NCI-H510A treated with DMSO at 0.1 percent for 48 hours (cell line): ENCODE measurements around the gene GCLM.
"Not testable (repeated sequence)": the region's sequence is repeated elsewhere in the genome, so short reads cannot be mapped to it uniquely, and the experiment has no call there.

Experiments
- DNase-seq: peaks from one replicate; lab custom pipeline; 2025; lab: John Stamatoyannopoulos, UW

Gene GCLM

DNA sequence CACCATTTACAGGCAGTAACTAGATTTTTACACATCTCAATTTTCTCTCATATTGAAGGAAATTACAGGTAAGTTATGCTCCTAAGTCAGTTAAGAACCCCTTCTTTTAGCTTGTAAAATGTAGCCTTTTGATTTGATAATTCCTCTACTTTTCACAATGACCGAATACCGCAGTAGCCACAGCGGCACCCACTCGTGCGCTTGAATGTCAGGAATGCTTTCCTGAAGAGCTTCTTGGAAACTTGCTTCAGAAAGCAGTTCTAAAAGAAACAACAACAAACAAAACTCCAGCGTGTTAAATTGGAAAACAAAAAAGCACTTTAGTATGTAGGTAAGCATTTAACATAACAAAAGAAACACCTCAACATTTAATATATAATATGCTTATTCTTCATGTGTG lies 20.3 kb downstream of the GCLM start:
- DNase-seq, result no peak

DNA sequence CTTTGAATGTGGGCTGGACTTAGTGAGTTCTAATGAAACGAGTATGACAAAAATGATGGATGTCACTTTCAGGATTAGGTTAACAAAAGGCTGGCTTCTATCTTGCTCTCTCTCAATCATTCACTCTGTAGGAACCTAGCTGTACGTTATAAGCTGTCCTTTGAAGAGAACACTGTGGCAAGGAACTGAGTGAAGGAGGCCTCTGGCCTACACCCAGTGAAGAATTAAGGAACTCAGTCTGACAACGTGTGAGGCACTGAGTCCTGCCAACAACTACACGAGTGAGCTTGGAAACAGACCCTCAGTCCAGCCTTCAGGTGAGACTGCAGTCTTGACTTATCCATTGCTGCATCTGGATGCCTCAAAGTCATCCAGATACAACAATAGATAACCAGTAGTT lies 27.0 kb downstream of the GCLM start:
- DNase-seq, result no peak

DNA sequence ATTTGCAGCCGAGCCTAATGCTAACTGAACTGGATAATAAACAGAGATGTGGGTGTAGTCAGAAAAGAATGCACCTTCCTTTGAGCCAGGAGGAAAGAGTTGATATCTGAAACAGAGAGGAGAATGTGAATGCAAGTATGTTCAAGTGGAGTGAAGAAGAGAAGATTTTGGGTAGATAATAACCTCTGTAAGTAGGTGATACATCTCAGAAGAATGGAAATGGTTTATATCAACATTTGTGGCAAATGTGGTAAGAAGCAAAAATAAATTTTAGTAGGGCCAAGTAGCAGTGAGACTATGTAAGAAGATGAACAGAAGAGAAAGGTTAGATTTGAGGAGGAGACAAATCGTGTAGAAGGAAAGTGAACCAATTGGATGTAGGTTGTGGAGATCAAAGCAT lies 28.5 kb downstream of the GCLM start:
- no peak for DNase-seq

DNA sequence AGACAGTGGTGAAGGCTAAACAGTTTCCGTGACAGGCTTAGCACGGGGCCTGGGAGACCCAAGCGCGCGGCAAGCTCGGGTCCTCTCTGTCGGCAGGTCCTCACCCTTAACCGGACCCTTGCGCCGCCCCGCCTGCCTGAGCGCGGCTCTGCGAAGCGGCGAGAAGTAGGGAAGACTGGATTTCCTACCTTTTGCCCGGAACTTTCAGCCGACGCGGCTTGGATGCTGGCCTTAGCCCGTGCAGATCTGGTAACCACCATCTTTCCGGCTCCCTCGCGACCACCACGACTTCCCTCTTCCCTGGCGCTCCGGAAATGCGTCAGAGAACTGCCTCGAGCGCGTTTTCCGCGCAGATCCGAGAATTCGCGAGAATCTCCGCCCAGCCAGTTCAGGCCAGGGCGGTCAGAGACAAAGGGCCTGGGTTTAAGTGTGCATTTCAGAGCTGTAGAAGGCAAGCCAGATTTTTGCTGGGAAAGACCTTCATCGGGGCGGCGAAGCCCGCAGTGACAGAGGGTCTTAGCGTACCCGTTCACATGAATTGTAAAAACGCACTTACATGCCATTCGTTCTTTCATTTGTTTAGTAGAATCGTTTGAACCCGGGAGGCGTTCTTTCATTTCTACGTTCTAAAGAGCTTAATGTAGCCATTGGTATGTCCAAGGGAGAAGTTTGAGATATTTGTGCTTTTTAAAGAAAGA lies 30.2 kb downstream of the GCLM start, which contains the start of gene DNTTIP2:
Gene DNTTIP2 (minus strand): TSS at position 318 of the 698 bp plus-strand sequence. CDS start 58 bp downstream, at position 260.
- peak; percentile 97 for DNase-seq

DNA sequence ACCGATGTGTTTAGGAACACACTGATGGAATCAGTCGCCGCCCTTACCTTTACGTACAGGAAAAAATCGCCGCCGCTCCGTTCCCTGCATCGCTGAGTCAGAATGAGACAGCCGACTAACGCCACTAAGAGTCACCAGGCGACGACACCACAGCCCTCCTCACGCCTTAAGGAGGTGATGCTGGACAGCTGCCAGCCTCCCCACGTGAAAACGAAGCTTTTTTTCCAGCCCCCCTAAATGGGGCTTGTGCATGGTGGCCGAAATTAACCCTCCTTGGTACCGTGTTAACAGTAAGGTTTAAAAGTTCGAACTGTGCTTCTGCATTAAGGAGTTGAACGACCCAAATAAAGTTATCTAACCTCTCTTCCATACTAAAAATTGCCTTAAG lies 30.7 kb downstream of the GCLM start:
- DNase-seq, result no peak

DNA sequence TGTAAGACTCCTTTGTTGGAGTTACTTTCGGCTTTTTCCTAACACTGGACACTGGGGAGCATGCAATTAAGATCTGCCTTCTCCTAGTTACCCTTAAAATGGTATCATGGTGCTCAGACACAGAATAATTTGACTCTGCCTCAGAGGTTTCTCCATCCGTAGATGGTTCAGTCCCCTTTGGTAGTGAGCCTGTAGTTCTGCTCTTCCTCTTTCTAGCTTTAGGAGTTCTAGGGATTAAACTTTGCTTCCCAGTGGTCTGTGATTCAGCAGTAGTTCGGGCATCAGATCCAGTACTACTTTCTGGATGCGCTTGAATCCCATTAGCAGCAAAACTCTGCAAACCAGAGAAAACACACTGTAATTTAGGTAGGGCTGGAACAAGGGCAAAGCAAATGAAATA lies 31.7 kb downstream of the GCLM start:
- no peak for DNase-seq

DNA sequence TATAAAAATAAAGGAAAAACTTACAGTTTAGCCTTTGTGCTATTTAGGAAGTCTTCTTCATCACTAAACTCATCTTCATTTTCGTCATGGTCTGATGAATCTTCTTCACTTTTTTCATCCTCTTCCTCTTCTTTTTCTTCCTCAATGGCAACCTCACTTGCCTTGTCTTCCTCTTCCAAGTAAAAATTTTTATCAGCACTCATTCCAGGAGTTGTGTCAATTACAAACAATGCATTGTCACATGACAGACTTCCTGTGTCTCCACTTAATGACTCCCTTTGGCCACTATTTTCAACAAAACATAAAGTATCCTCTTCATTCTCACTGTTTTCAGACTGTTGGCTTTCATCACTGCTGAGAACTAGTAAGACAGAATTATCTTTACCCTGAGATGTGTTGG lies 33.0 kb downstream of the GCLM start:
- no peak for DNase-seq

DNA sequence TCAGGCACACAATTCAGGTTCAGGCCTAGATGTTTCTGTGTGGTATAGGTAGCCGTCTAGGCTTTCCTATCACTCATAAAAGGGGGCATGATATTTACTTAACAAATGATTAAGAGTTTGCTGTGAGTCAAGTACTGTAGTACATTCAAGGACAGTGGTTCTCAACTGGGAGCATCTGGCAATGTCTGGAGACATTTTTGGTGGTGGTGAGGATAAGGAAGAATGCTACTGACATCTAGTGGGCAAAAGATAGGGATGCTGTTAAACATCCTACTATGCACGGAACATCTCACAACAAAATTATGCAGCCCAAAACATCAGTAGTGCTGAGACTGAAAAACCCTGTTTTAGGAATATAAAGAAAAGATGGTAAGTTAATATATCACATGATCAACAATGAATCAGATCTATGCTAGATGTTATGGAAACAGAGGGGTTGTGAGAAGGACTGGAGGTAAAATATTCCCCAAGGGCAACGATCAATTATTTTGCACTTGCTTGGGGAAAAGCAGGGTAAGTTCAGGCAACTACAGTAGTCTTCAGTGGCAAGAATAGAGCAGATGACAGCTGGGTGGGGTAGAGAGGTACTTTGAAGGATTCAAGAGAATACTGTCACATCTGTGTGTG lies 35.1 kb downstream of the GCLM start:
- peak; percentile 39 for DNase-seq

DNA sequence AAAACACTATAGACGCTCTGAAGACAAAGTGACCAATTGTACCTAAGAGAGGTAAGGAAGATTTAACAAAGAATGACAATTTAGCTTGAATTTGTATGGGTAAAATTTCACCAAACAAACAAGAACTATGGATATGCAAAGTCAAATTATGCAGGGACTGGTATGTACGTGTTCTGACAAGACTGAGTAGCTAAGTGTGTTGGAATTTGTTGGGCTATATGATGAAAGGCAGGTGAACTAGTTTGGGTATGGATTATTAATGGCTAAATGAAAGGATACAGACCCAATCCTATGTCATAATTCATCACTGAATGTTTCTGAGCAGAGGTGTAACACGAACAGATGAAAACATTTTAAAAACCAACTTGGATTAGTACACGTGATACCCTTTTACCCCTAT lies 37.9 kb downstream of the GCLM start:
- no peak for DNase-seq

DNA sequence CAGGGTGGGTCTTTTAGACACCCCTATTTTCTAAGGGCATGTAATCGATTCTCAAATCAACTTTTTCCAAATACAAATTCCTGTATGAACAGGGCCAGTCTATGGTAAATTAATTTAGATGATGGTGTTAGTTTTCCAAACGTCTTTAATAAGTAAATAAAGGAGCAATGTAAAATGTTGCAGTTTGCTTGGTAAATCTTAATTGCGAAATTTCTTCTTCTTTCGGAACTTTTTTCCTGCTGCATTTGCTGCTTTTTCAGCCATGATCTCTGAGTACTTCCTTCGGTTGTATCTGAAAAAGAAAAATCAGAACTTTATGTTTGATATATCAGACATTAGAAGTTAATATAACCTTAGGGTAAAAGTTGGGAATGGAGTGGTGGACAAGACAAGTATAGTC lies 39.6 kb downstream of the GCLM start:
- no peak for DNase-seq

DNA sequence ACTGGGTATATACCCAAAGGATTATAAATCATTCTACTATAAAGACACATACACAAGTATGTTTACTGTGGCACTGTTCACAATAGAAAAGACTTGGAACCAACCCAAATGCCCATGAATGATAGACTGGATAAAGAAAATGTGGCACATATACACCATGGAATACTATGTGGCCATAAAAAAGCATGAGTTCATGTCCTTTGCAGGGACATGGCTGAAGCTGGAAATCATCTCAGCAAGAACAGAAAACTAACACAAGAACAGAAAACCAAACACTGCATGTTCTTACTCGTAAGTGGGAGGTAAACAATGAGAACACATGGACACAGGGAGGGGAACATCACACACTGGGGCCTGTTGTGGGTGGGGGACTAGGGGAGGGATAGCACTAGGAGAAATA lies 40.7 kb downstream of the GCLM start:
- not testable (repeated sequence) for DNase-seq

DNA sequence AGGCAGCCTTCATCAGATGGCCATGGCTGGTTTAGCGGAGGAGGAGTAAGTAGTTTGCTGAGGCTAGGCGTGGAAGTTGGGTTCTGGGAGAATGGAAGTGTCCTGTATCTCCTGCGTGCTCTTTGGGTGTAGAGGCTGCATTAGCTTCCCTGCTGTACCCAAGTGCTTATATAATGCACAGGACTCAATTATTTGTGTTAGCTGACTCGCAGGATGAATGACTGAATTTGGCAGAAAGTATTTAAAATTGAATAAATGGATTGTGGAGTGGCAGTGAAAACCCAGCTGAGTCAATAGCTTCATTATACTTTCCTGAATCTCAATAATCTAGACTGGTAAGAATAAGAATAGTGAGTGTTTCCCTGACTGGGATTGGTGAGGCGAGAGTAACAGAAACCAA lies 44.0 kb downstream of the GCLM start:
- DNase-seq, result no peak

DNA sequence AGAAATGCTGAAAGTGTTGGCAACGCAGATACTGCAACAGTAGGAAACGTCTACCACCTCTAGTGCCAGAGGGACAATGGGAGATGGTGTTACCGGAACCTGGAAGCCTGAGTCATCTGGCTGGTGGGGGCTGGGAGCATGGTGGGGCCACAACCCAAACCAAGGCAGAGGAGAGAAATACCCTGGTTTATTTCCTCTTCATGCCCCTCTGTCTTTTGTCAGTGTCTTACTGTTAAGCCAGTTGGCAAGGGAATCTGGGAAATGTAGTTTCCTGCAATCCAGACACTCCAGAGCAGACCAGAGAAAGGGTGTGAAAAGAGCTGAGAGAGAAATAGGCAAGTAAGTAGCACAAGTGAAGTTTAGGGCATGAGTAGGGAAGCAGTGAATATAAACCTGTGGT lies 45.1 kb downstream of the GCLM start:
- no peak for DNase-seq

DNA sequence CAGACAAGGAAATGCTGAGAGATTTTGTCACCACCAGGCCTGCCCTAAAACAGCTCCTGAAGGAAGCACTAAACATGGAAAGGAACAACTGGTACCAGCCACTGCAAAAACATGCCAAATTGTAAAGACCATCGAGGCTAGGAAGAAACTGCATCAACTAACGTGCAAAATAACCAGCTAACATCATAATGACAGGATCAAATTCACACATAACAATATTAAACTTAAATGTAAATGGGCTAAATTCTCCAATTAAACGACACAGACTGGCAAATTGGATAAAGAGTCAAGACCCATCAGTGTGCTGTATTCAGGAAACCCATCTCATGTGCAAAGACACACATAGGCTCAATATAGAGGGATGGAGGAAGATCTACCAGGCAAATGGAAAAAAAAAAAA lies 51.6 kb downstream of the GCLM start:
- not testable (repeated sequence) for DNase-seq

DNA sequence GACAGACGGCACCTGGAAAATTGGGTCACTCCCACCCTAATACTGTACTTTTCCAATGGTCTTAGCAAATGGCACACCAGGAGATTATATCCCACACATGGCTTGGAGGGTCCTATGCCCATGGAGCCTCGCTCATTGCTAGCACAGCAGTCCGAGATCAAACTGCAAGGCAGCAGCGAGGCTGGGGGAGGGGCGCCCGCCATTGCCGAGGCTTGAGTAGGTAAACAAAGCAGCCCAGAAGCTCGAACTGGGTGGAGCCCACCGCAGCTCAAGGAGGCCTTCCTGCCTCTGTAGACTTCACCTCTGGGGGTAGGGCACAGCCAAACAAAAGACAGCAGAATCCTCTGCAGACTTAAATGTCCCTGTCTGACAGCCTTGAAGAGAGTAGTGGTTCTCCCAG lies 53.2 kb downstream of the GCLM start:
- not testable (repeated sequence) for DNase-seq

DNA sequence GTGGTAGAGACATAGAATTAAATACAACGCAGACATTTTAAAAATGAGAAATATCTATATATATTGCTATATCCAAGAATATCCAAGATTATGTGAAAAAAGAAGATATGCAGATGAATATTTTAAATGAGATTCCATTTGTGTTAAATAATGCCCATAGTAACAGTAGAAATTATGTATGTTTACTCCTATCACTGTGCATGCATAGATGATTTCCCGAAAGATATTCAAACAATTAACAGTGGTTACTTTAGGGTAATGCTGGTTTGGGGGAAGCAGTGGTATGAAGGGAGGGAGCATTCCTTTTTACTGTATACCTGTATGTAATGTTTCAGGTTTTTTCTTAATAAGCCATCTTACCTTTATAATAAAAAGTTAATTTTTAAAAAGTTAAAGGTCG lies 55.3 kb downstream of the GCLM start:
- DNase-seq, result no peak

DNA sequence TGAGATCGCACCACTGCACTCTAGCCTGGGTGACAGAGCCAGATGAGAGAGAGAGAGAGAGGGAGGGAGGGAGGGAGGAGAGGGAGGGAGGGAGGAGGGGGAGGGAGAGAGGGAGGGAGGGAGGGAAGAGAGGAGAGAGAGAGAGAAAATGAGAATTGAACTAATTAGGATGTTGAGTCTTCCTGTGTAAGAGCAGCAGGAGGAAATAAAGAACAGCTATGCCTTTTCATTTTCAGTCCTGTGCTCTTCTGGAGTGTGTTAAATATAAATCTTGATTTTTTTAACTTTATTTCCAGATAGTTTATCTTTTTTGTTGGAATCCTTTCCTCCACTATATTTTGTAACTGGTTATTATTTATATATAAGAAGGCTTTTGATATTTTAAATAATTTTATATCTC lies 57.4 kb downstream of the GCLM start:
- DNase-seq, result no peak

DNA sequence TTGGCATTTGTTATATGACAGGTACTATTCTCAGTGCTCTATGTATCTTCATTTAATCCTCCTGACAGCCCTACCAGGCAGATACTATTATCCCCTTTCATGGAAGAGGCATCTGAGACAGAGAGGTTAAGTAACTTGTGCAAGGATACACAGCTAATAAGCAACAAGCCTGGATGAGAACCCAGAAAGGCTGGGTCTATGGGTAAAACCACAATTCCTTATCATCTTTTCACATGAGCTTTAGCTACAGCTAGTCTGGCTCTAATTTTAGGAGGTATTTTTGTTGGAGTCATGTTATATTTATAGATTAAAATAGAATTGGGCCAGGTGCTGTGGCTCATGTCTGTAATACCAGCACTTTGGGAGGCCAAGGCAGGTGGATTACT lies 57.9 kb downstream of the GCLM start:
- no peak for DNase-seq

DNA sequence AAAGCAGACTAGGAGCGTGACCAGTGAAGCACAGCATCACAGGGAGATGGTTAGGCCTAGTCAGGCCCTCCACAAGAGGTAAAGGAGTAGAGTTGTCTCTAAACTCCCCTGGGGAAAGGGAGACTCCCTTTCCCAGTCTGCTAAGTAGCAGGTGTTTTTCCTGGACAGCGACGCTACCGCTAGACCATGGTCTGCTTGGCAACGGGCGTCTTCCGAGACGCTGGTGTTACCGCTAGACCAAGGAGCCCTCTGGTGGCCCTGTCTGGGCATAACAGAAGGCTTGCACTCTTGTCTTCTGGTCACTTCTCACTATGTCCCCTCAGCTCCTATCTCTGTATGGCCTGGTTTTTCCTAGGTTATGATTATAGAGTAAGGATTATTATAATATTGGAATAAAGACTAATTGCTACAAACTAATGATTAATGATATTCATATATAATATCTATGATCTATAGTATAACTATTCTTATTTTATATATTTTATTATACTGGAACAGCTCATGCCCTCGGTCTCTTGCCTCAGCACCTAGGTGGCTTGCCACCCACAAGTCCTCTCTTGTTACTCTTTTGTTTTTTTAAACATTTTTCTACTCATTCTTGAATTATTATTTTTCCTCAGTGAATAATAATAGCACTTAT lies 58.4 kb downstream of the GCLM start:
- not testable (repeated sequence) for DNase-seq

DNA sequence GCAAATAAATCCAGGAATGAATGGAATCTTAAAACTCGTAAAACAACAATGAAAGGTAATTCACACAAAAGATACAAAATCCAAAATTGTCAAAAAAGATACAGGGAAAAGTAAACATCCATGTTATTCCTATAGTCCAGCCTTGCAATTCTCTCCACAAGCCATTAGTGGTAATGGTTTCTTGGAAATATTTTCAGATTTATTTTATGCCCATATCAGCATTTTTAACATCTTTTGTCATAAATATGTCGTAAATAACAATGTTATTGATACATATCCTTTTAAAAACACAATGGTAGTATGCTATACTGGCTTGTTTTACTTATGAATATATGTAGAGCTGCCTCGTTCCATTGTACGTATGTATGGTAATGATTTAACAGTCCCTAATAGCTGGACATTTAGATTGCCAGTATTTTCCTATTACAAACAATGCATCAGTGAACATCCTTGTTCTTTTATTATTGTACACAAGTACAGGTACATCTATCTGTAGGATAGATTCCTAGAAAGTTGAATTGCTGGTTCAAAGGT lies 60.8 kb downstream of the GCLM start:
- DNase-seq, result peak; percentile 44

DNA sequence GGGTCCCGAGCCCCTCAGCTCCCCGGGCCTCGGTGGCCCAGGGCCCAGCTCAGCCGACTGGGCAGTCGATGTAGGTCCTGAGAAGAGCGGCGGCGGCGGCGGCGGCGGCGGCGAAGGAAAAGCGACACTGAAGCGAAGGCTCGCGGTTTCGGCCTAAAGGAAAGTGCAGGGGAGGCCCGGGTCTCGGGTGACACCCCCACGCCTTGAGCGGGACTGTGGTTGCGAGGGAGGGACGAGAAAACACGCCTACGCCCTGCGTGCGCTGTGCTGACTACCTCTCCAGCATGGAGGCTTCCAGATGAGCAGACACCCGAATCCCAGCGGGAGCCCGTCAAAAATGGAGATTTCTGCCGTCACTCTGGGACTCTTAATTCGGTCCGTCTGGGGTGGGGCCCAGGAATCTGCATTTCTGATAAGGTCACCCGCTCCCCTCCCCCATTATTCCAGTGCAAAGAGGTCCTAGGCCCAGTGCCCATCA lies 61.4 kb downstream of the GCLM start:
- DNase-seq, result peak; percentile 95

DNA sequence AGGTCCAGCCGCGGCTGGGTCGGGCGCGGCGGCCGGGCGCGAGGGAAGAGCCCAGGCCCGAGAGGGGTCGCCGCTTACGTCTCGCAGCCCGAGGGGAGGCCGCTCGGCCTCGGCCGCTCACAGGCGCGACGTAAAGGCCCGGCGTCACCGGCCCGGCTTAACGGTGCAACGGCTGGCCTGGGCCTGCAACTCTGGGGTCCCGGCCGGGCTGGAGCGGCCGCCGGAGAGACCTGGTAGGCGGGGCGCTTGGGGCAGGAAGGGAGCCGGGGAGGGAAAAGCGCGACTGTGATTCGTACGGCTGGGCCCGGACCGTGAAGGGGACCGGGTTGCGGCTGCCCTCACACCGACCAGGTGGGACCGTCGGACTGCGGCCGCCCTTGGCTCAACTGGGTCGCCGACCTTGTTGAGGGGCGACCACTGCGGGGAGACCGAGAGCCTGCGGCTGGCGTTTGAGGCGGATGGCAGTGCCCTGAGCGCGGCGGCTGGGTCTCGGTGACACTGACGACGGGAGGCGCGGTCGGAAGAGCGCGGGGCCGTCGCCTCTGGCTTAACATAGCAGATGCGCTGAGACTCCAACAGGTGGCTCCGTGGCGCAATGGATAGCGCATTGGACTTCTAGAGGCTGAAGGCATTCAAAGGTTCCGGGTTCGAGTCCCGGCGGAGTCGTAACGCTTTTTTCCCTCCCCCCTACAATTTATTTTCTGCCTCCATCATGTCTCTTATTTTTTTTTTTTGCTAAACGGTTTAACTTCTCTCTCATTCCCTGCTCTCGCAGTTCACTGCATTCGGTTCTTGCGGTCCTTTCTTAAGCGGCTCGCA lies 62.0 kb downstream of the GCLM start:
- DNase-seq, result peak; percentile 98
